ENCODE measurements around the gene ZNF418. TPM values are rescaled to one million over a fixed set of nuclear protein-coding genes. Genes with fewer than 3 reads are reported as not detected.
"Not testable (repeated sequence)": the region's sequence is repeated elsewhere in the genome, so short reads cannot be mapped to it uniquely, and the experiment has no call there.

Gene ZNF418
- total RNA-seq, 2 donors from 2014 or later, result 1.1 to 5.3 TPM

DNA sequence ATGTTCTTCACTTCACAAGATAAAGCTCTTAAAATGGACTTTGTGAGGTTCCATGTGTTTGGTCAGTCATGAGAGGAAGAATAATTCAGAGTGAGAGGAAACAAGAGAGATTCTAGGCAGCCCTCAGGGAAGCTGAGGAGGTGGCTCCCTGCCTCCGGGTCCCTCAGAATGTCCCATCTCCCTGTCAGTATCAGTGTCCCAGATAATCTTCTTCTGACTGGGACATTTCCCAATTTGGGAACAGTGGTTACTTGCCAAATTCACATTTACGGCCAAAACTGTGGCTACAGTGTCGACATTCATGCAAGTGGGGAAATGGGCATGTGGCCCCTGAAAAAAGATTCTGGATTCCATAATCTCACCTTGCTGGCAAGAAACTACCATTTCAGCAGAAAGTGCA lies 27.8 kb downstream of the ZNF418 start:
- no peak overlapping the region for H3K4me3 ChIP-seq
- no peaks in the 10 kb centered on the region for H3K4me1 ChIP-seq
- intact Hi-C loops (cut with DNase I), result no loop called here
- no peak overlapping the region for H3K27ac ChIP-seq
- TF ChIP-seq, protein P1, sequence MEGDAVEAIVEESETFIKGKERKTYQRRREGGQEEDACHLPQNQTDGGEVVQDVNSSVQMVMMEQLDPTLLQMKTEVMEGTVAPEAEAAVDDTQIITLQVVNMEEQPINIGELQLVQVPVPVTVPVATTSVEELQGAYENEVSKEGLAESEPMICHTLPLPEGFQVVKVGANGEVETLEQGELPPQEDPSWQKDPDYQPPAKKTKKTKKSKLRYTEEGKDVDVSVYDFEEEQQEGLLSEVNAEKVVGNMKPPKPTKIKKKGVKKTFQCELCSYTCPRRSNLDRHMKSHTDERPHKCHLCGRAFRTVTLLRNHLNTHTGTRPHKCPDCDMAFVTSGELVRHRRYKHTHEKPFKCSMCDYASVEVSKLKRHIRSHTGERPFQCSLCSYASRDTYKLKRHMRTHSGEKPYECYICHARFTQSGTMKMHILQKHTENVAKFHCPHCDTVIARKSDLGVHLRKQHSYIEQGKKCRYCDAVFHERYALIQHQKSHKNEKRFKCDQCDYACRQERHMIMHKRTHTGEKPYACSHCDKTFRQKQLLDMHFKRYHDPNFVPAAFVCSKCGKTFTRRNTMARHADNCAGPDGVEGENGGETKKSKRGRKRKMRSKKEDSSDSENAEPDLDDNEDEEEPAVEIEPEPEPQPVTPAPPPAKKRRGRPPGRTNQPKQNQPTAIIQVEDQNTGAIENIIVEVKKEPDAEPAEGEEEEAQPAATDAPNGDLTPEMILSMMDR (IDR thresholded peaks at IDR 0.05), result no peak
- no peak overlapping the region for H3K9ac ChIP-seq (ENCODE audit: low read depth in 2 of 2, low read length in 2 of 2)
- no peaks in the 10 kb centered on the region for H3K27me3 ChIP-seq
- no peaks in the 10 kb centered on the region for H3K36me3 ChIP-seq
- no peaks in the 10 kb centered on the region for H3K9me3 ChIP-seq
- no peak for DNase-seq

DNA sequence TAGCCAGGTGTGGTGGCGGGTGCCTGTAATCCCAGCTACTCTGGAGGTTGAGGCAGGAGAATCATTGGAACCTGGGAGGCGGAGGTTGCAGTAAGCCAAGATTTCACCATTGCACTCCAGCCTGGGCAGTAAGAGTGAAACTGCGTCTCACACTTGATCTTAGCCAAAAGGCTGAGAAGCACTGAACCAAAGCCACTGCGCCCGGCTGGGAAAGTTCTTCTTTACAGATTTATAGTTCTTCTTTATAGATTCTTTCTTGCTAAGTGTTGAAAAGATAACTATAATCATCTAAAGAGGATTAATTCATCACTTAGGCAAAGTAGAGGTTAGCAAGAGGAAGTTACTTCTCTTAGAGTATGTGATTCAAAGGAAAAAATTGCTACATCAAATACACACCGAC lies 29.9 kb downstream of the ZNF418 start:
- TF ChIP-seq, protein P1 (IDR thresholded peaks at IDR 0.05), result no peak
- Histone ChIP-seq H3K4me1 (no peaks in the 10 kb centered on the region), H3K27me3 (no peaks in the 10 kb centered on the region), H3K9ac (ENCODE audit: low read depth in 2 of 2, low read length in 2 of 2) (no peak overlapping the region), H3K9me3 (no peaks in the 10 kb centered on the region), H3K4me3 (no peak overlapping the region), H3K27ac (no peak overlapping the region), H3K36me3 (no peaks in the 10 kb centered on the region)
- intact Hi-C loops (cut with DNase I), result no loop called here
- DNase-seq, result no peak

DNA sequence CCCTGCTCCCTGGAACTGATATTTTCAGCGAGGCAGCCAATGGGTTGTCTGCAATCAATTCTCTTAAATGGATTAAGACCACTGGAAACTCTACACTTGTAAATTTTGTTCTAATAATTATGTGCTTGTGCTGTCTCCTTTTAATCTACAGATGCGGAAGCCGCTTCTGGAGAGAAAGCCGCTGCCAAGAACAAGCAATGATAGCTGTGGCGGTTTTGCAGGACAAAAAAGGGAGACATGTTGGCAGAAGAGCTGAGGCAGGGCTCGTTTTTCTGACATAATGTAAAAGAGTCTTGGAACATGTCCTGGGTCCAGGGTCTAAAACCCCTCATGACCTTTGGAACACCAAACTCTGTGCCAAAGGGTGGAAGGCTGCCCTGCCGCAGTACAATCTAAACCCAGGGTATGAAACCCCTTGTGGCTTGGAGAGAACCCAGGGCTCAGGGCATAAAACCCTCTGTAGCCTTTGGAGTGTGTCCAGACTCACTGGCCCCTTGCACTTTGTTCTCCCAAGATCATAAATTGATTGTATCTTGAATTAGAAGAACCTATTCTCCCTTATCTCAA lies 31.5 kb downstream of the ZNF418 start:
- no peak for DNase-seq
- TF ChIP-seq, protein P1 (IDR thresholded peaks at IDR 0.05), result no peak
- Histone ChIP-seq H3K4me3 (no peak overlapping the region), H3K4me1 (no peaks in the 10 kb centered on the region), H3K27ac (no peak overlapping the region), H3K36me3 (no peaks in the 10 kb centered on the region), H3K9me3 (no peaks in the 10 kb centered on the region), H3K9ac (ENCODE audit: low read depth in 2 of 2, low read length in 2 of 2) (no peak overlapping the region), H3K27me3 (no peaks in the 10 kb centered on the region)
- intact Hi-C loops (cut with DNase I), result no loop called here

DNA sequence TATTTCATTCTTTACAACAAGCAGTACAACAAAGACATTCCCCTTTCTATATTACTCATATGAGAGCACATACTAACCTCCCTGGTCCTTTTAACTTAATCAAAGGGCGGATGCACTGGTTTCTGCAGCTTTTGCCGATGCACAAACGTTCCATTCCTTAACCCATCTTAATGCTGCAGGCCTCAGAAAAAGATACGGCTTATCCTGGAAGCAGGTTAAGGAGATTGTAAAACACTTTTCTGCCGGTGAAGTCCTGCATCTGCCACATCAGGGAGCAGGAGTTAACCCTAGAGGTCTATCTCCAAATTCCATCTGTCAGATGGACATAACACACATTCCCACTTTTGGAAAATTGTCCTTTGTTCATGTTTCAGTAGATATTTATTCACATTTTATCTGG lies 34.9 kb downstream of the ZNF418 start:
- Histone ChIP-seq H3K9ac (ENCODE audit: low read depth in 2 of 2, low read length in 2 of 2) (no peak overlapping the region), H3K4me3 (no peak overlapping the region), H3K27ac (no peak overlapping the region), H3K4me1 (no peaks in the 10 kb centered on the region), H3K9me3 (no peaks in the 10 kb centered on the region), H3K27me3 (no peaks in the 10 kb centered on the region), H3K36me3 (no peaks in the 10 kb centered on the region)
- TF ChIP-seq, protein P1 (IDR thresholded peaks at IDR 0.05), result no peak
- DNase-seq, result no peak
- intact Hi-C loops (cut with DNase I), result no loop called here

DNA sequence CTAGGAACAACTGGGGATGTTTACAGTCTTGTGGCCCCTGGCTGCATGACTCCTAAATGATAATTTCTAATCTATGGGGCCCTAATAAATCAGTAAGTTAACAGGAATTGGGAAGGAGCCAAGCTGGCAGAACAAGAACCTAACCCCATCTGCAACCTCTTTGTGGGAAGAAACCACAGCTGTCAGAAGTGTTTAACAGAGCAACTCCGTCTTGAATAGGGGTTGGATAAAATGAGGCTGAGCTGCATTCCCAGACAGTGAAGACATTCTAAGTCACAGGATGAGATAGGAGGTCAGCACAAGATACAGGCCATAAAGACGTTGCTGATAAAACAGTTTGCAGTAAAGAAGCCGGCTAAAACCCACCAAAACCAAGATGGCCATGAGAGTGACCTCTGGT lies 44.5 kb downstream of the ZNF418 start:
- H3K9ac ChIP-seq (ENCODE audit: low read depth in 2 of 2, low read length in 2 of 2); H3K36me3 ChIP-seq; intact Hi-C loops (cut with DNase I); H3K27me3 ChIP-seq; H3K27ac ChIP-seq; H3K4me1 ChIP-seq; H3K9me3 ChIP-seq; H3K4me3 ChIP-seq; DNase-seq: not testable (repeated sequence)

DNA sequence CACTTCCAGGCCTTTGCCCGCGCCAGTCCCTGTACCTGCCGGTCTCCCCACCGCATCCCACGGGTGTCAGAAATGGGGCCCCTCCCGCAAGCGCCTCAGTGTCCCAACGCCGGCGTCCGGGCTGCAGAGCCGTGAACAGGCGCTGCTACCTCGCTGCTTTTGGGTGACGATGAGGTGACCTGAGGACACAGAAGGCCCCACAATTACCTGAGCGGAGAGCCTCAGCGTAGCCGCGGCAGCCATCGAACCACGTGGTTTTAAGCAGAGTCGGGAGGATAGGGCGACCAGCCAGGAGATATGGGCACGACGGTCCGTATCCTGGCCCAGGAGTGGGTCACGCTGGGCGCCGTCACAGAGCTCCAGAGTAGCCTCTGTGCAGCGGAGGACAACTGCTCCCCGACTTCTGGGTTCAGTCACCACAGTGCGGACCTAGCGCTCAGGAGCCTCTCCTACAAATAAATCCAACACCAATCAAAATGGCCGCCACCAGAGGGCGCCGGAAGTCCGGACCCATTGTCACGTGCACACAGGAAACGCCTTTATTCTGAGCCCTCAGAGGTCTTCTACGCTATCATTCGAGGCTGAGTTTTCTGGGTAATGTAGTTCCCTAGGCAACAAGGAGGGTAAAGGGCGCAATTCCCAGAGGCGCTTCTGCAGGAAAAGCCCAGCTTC lies 46.5 kb downstream of the ZNF418 start, which contains the start of gene ZNF814:
ZNF814 (minus strand) TSS at position 478 of the 672 bp plus-strand sequence; CDS start at position 243, 235 bp downstream.
- Histone ChIP-seq H3K27ac (no peak within 1 kb of the TSS), H3K27me3 (no peaks in the 10 kb centered on the region), H3K9me3 (no peaks in the 10 kb centered on the region), H3K36me3 (no peaks in the 10 kb centered on the region), H3K9ac (ENCODE audit: low read depth in 2 of 2, low read length in 2 of 2) (peak within 1 kb of the TSS; percentile 48 to 83), H3K4me1 (no peaks in the 10 kb centered on the region), H3K4me3 (peak within 1 kb of the TSS; percentile 34)
- intact Hi-C loops (cut with DNase I), result no loop called here
- peak; percentile 90 for DNase-seq
- TF ChIP-seq, protein P1 (IDR thresholded peaks at IDR 0.05), result no peak

Measured in colonic mucosa (tissue), 4 donors.